GM12892 (cell line): ENCODE measurements around the gene EXOC3L4.

Source experiments
- DNase-seq: peaks from one replicate; pipeline ENCODE4 v3.0.0; 2011; ENCODE audit not compliant: insufficient read length
- FAIRE-seq: peaks from 2 replicates; lab custom pipeline; 2011; peaks lifted over from hg19 to GRCh38; lab: Jason Lieb, UNC
- POLR2A ChIP-seq: IDR thresholded peaks from 2 replicates; pipeline ENCODE4 v1.6.1; 2011; ENCODE audit warnings: low read depth, low read length, control low read depth
- POLR2AphosphoS5 ChIP-seq: IDR thresholded peaks from 2 replicates; pipeline ENCODE4 v1.6.1; 2011; ENCODE audit warnings: low read depth, low read length, control low read depth
- TAF1 ChIP-seq: IDR thresholded peaks from 2 replicates; pipeline ENCODE4 v1.6.1; 2011; ENCODE audit warnings: low read depth, mild to moderate bottlenecking, control low read depth, low read length, borderline replicate concordance

Gene EXOC3L4

GRCh38 chr14:103061482-103061976 lies 33.0 kb upstream of the EXOC3L4 start:
- FAIRE-seq (no peak), DNase-seq (no peak)
- TF ChIP-seq TAF1 (no peak), POLR2A (no peak), POLR2AphosphoS5 (no peak)

- FAIRE-seq (no peak), DNase-seq (no peak)
- TF ChIP-seq TAF1 (no peak), POLR2AphosphoS5 (no peak), POLR2A (no peak)
Measured at GRCh38 chr14:103064436-103064835, 30.1 kb upstream of the EXOC3L4 start.

- no peak for TF ChIP-seq TAF1
- no peak for TF ChIP-seq POLR2A
- no peak for TF ChIP-seq POLR2AphosphoS5
- DNase-seq (no peak), FAIRE-seq (no peak)
Measured at GRCh38 chr14:103064978-103065377, 29.5 kb upstream of the EXOC3L4 start.

GRCh38 chr14:103065861-103066260 lies 28.7 kb upstream of the EXOC3L4 start:
- TF ChIP-seq POLR2AphosphoS5: no peak
- no peak for TF ChIP-seq TAF1
- TF ChIP-seq POLR2A: no peak
- no peak for FAIRE-seq
- DNase-seq: no peak

- FAIRE-seq (no peak), DNase-seq (no peak)
- TF ChIP-seq TAF1 (no peak), POLR2A (no peak), POLR2AphosphoS5 (no peak)
Measured at GRCh38 chr14:103066399-103066798, 28.1 kb upstream of the EXOC3L4 start.

GRCh38 chr14:103067231-103067954 lies 27.1 kb upstream of the EXOC3L4 start:
- TF ChIP-seq TAF1 (no peak), POLR2A (no peak), POLR2AphosphoS5 (no peak)
- no peak for FAIRE-seq
- DNase-seq: no peak

GRCh38 chr14:103068351-103069073 lies 26.0 kb upstream of the EXOC3L4 start:
- TF ChIP-seq TAF1 (no peak), POLR2A (no peak), POLR2AphosphoS5 (no peak)
- no peak for DNase-seq
- FAIRE-seq: no peak

- no peak for TF ChIP-seq TAF1
- no peak for TF ChIP-seq POLR2A
- no peak for TF ChIP-seq POLR2AphosphoS5
- FAIRE-seq (no peak), DNase-seq (no peak)
Measured at GRCh38 chr14:103070263-103070885, 24.2 kb upstream of the EXOC3L4 start.

GRCh38 chr14:103070971-103071542 lies 23.5 kb upstream of the EXOC3L4 start:
- FAIRE-seq: no peak
- TF ChIP-seq TAF1 (no peak), POLR2AphosphoS5 (no peak), POLR2A (no peak)
- no peak for DNase-seq

GRCh38 chr14:103071544-103072251 lies 22.8 kb upstream of the EXOC3L4 start:
- FAIRE-seq (no peak), DNase-seq (no peak)
- TF ChIP-seq TAF1 (no peak), POLR2AphosphoS5 (no peak), POLR2A (no peak)

GRCh38 chr14:103072595-103073366 lies 21.7 kb upstream of the EXOC3L4 start:
- TF ChIP-seq POLR2AphosphoS5 (no peak), TAF1 (no peak), POLR2A (no peak)
- no peak for FAIRE-seq
- DNase-seq: no peak
